Activated naive CD4-positive, alpha-beta T cell treated with anti-CD3 and anti-CD28 coated beads, Interleukin-2, amount 50 U/mL, for 24 hours (primary cell): ENCODE results near the gene RWDD4.

Experiments used
- H3K27ac Mint-ChIP-seq: one replicate; pipeline ENCODE4 v1.8.0; 2021; ENCODE audit warnings: mild to moderate bottlenecking, mixed read lengths
- H3K27me3 Mint-ChIP-seq: one replicate; pipeline ENCODE4 v1.8.0; 2021; ENCODE audit warnings: mixed read lengths
- H3K36me3 Mint-ChIP-seq: one replicate; pipeline ENCODE4 v1.8.0; 2021; ENCODE audit warnings: mixed read lengths
- H3K4me1 Mint-ChIP-seq: one replicate; pipeline ENCODE4 v1.8.0; 2021; ENCODE audit warnings: mixed read lengths
- H3K4me3 Mint-ChIP-seq: one replicate; pipeline ENCODE4 v1.8.0; 2021; ENCODE audit warnings: mild to moderate bottlenecking, mixed read lengths
- H3K9me3 Mint-ChIP-seq: one replicate; pipeline ENCODE4 v1.8.0; 2021; ENCODE audit warnings: mixed read lengths

RWDD4 gene

DNA sequence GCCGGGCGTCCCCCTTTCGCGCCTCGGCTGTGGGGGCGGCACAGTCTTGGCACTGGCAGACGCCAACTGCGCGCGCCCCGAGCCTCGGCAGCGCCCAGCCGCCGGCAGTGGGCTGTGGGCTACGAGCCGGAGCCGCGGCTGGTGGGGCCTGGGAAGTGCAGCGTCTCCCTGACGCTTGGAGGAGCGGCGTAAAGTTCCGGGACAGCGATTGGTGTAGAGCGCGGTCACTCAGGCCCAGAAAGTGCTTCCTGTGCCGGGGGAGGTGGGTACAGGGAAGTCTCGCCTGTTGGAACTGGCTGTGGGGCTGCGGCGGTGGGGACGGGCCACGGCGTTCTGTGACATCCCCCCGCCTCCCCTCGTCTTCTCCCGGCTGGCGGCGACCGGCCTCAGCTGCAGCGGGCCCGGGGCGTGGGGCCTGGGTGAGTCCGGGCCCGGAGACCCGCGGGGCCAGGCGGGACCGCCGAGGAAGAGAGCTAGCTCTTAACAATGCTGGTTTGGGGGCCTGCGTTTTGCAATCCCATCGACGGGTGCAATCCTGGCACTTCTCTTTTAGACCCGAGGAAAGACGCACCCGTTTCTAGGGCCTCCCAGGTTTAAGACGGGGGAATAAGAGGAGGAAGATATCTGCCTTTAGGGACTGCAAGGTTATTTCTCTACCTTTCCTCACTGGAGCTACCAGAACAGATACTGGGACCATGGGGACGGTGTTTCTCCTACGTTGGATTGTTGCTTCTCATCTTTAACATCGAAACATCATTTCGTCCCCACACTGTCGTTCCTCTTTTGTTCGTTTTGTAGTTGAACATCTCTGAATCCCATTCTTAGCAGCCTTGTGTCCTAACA, at the start of gene RWDD4, which contains the start of gene TRAPPC11:
Gene RWDD4, minus strand, starts transcription at position 157 of the 843 bp plus-strand sequence. CDS start 233 bp downstream, outside the sequence.
Gene TRAPPC11, plus strand, starts transcription at position 265 of the 843 bp plus-strand sequence. CDS start 4,575 bp downstream, outside the sequence.
- Mint-ChIP-seq H3K4me3 (peak within 1 kb of the TSS; percentile 98), H3K9me3 (no peaks in the 10 kb centered on the region), H3K27ac (peak within 1 kb of the TSS; percentile 96), H3K4me1 (peaks cover 48% of the 10 kb centered on the region), H3K36me3 (peaks cover 1% of the 10 kb centered on the region), H3K27me3 (no peaks in the 10 kb centered on the region)

DNA sequence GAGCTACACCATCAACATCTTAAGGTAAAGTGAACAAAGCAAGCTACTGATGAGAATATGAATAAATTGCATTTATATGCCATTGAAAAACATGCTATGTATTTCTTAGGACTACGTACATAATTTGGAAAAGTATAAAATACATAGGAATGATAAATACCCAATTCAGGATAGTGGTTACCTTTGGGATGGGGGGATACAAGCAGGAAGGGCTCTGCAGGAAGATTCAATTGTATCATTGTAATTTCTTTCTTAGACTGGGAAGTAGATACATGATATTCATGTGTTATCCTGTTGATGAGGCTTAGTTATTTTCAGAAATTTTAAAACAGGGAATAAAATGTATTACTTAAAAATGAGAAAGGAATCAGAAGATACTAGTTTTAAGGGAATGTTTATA, 43.5 kb upstream of the RWDD4 start:
- no peaks in the 10 kb centered on the region for H3K9me3 Mint-ChIP-seq
- H3K27ac Mint-ChIP-seq = peak overlapping the region; percentile 23

DNA sequence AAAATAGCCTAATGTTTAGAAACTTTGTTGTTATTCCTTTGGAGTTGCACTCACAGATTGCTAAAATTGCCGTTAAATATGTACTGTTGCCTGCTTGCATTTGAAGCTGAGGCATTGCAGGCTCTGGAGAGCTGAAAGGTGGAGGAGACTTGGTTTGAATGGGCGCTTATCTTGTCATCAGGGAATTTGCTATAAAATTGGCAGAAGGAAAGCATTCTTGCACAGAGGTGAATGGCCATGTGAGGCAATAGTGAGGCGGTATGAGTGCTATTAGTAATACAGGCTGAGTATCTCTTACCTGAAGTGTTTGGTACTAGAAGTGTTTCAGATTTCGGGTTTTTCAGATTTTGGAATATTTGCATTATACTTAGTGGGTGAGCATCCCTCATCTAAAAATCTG, 41.4 kb upstream of the RWDD4 start:
- Mint-ChIP-seq H3K36me3 (peaks cover 18% of the 10 kb centered on the region), H3K4me1 (no peaks in the 10 kb centered on the region), H3K4me3 (no peak overlapping the region), H3K27ac (no peak overlapping the region), H3K27me3 (no peaks in the 10 kb centered on the region), H3K9me3 (no peaks in the 10 kb centered on the region)

More for the DNA sequence above, 43.5 kb upstream of the RWDD4 start:
- peaks cover 21% of the 10 kb centered on the region for H3K36me3 Mint-ChIP-seq
- H3K4me3 Mint-ChIP-seq = no peak overlapping the region
- H3K27me3 Mint-ChIP-seq = no peaks in the 10 kb centered on the region
- no peaks in the 10 kb centered on the region for H3K4me1 Mint-ChIP-seq

DNA sequence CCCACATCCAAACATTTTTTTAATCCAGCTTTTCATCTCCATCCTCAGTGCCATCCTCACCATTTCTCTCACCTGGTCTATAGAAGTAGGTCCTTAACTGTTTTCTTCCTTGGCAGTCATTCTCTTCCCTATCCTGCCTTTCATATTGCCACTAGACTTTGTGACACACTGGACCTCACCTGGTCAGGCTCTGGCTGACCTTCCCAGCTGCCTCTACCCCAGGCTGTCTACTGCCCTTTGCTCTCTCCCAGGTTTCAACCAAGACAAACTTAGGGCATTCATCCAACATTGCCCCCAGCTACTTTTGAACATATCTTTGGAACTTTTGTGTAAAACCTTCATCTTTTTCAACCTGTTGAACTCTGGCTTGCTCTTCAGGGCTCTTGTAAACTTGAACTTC, 39.9 kb upstream of the RWDD4 start:
- Mint-ChIP-seq H3K27ac (no peak overlapping the region), H3K9me3 (no peaks in the 10 kb centered on the region), H3K4me1 (no peaks in the 10 kb centered on the region), H3K27me3 (no peaks in the 10 kb centered on the region), H3K36me3 (peaks cover 20% of the 10 kb centered on the region), H3K4me3 (no peak overlapping the region)

DNA sequence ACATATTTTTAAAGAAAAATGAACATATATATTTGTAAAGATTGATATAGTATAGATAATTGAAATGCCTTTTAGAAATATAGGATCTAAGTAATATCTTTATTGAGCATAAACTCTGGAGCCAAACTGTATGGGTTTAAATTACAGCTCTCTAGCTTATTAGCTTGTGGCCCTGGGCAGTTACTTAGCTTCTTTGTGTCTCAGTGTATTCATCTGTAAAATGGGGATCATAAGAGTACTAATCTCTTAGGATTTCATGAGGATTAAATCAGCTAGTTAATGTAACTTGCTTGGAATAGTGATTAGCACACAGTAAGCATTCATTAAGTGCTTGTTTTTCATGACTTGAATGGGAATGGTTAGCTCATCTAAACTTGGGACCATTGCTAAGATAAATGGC, 32.9 kb upstream of the RWDD4 start:
- H3K4me1 Mint-ChIP-seq = peaks cover 3% of the 10 kb centered on the region
- no peaks in the 10 kb centered on the region for H3K9me3 Mint-ChIP-seq
- no peaks in the 10 kb centered on the region for H3K27me3 Mint-ChIP-seq
- H3K4me3 Mint-ChIP-seq = no peak overlapping the region
- peaks cover 19% of the 10 kb centered on the region for H3K36me3 Mint-ChIP-seq
- H3K27ac Mint-ChIP-seq = no peak overlapping the region

DNA sequence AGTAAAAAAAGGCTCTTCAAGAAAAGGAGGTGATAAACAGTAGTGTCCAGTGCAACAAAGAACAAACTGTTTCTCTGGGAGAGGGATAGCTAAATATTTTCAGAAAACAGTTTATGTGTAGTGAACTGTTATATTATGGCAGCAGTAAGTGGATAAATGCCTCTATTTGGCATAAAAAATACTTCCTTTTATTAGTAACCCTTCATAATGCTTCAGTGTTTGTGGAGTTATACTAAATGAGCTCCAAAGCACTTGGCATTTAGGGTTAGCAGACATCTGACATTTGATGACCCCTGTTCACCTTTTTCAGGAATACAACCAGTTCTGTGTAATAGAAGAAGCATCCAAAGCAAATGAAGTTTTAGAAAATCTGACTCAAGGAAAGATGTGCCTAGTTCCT, 32.0 kb upstream of the RWDD4 start:
- H3K4me1 Mint-ChIP-seq = peaks cover 3% of the 10 kb centered on the region
- peak overlapping the region; percentile 53 for H3K27ac Mint-ChIP-seq
- peaks cover 19% of the 10 kb centered on the region for H3K36me3 Mint-ChIP-seq
- no peaks in the 10 kb centered on the region for H3K9me3 Mint-ChIP-seq
- no peaks in the 10 kb centered on the region for H3K27me3 Mint-ChIP-seq
- H3K4me3 Mint-ChIP-seq = no peak overlapping the region

DNA sequence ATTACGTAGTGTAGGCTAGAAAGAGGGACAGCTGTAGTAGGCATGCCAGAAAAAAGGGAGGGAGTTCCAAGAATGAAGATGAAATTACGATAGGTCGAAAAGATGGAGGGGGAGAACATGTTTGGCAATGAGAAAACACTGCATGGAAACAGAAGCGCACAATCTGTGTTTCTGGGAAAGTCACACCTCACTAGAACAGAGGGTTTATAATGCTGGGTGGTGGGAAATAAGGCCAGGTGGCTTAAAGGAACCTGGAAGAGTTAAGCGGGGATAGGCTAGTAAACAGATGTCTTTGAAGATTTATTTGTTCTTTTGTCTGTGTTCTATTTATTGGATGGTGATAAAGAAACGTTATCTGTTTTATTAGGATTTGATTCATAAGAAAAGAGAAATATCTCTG, 29.2 kb upstream of the RWDD4 start:
- H3K4me1 Mint-ChIP-seq = peaks cover 3% of the 10 kb centered on the region
- no peaks in the 10 kb centered on the region for H3K9me3 Mint-ChIP-seq
- peaks cover 20% of the 10 kb centered on the region for H3K36me3 Mint-ChIP-seq
- no peak overlapping the region for H3K4me3 Mint-ChIP-seq
- H3K27me3 Mint-ChIP-seq = no peaks in the 10 kb centered on the region
- H3K27ac Mint-ChIP-seq = no peak overlapping the region

DNA sequence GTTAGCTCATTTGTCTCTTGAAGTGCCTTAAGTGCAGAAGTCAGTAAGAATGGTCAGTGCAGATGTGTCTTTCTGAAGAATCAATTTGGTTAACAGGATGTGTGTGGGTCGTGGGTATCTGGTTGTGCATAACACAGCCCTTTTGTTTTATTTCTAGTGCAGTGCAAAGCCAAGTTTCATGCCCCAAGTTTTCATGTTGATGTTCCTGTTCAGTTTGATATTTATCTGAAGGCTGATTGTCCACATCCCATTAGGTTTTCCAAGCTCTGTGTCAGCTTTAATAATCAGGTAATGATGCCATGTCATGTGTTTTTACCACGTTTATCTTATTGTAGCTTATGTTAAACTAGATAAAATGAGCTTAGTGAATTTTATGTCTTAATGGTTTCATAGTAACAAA, 27.5 kb upstream of the RWDD4 start:
- Mint-ChIP-seq H3K9me3 (no peaks in the 10 kb centered on the region), H3K27me3 (no peaks in the 10 kb centered on the region), H3K4me1 (peaks cover 3% of the 10 kb centered on the region), H3K36me3 (peaks cover 15% of the 10 kb centered on the region), H3K4me3 (no peak overlapping the region), H3K27ac (no peak overlapping the region)

DNA sequence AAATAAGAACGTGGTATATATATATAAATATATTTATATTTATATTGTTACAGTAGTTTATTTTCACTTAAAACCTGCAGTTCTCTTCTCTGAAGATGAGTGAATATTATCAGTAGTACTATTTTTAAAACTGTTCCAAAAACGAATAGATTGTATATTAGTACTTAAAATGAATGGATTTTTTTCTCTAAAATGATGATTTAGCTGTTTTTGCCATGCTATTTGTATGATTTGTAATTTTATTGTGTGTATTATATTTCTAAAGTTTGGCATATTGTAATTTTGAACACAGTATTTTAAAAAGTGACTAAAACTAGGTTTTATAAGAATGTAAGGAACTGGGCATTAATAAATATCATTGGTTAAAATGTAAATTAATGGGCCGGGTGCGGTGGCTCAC, 22.1 kb upstream of the RWDD4 start:
- H3K4me3 Mint-ChIP-seq = no peak overlapping the region
- H3K36me3 Mint-ChIP-seq = peaks cover 13% of the 10 kb centered on the region
- peaks cover 4% of the 10 kb centered on the region for H3K4me1 Mint-ChIP-seq
- no peaks in the 10 kb centered on the region for H3K9me3 Mint-ChIP-seq
- H3K27me3 Mint-ChIP-seq = no peaks in the 10 kb centered on the region
- no peak overlapping the region for H3K27ac Mint-ChIP-seq

DNA sequence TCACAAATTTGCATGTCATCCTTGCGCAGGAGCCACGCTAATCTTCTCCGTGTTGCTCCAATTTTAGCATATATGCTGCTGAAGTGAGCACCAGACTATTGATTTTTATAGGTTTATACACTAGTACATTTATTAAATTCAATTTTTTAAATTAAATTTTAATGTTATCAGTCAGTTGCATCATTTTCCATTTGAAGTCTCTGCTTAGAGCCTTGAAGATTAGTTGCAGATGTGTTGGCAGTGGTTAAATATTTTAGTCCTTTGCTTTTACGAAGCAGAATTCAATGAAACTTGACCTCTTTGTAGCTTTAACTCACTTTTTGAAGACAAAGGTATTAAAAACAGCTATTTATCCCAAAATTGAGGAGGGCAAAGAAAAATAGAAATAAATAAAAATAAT, 16.6 kb upstream of the RWDD4 start:
- no peaks in the 10 kb centered on the region for H3K9me3 Mint-ChIP-seq
- H3K27ac Mint-ChIP-seq = no peak overlapping the region
- peaks cover 10% of the 10 kb centered on the region for H3K4me1 Mint-ChIP-seq
- peaks cover 17% of the 10 kb centered on the region for H3K36me3 Mint-ChIP-seq
- no peak overlapping the region for H3K4me3 Mint-ChIP-seq
- H3K27me3 Mint-ChIP-seq = no peaks in the 10 kb centered on the region

DNA sequence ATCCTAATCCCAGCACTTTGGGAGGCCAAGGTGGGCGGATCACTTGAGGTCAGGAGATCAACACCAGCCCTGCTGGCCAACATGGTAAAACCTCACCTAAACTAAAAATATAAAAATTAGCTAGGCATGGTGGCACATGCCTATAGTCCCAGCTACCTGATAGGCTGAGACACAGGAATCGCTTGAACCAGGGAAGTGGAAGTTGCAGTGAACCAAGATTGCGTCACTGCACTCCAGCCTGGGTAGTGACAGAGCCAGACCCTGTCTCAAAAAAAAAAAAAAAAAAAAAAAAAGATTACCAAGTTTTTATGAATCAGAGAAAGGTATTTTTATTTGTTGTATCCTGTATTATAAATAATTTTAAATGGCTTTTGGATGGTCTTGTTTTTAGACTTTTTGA, 15.2 kb upstream of the RWDD4 start:
- H3K9me3 Mint-ChIP-seq = no peaks in the 10 kb centered on the region
- H3K27me3 Mint-ChIP-seq = no peaks in the 10 kb centered on the region
- no peak overlapping the region for H3K4me3 Mint-ChIP-seq
- H3K36me3 Mint-ChIP-seq = peaks cover 16% of the 10 kb centered on the region
- no peak overlapping the region for H3K27ac Mint-ChIP-seq
- peaks cover 10% of the 10 kb centered on the region for H3K4me1 Mint-ChIP-seq

DNA sequence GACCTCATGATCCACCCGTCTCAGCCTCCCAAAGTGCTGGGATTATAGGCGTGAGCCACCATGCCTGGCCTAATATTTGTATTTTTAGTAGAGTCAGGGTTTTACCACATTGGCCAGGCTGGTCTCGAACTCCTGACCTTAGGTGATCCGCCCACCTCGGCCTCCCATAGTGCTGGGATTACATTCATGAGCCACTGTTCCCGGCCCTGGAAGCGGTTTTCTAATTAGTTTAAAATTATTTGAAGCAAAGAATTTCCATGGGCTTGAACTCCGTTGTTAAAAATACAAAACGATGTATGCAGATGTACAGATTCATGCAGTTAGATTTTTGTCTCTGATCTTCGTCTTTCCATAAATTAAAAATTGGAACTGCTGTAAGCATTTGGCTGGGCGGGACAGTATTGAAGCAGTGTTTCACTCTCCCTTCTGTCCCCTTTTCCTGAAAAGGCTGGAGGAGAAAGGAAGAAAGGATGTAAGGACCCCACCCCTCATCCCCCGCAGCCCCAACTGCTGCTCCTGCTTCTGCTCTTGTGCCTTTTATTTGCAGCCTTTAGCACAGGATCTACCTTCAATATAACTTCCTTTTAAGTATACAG, 12.1 kb upstream of the RWDD4 start:
- peaks cover 6% of the 10 kb centered on the region for H3K4me1 Mint-ChIP-seq
- no peak overlapping the region for H3K27ac Mint-ChIP-seq
- H3K27me3 Mint-ChIP-seq = no peaks in the 10 kb centered on the region
- no peaks in the 10 kb centered on the region for H3K9me3 Mint-ChIP-seq
- H3K4me3 Mint-ChIP-seq = no peak overlapping the region
- H3K36me3 Mint-ChIP-seq = peaks cover 13% of the 10 kb centered on the region

DNA sequence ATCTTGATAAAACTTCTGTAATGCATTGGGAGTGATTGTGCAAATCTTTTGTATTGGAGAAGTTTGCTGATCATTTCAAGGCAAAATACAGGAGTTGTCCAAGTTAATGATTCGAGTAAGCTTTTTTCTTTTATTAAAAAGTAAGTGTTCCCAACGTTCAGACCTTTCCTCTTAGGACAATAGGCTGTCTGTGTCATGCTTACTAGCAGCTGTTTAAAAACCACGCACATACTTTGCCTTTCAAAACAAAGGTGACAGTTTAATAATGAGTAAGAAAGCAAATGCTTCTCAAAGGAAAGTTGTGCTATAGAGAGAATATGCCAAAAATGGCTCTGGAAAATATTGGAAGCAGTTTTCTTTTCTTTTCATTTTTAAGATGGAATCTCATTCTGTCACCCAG, 11.3 kb upstream of the RWDD4 start:
- H3K9me3 Mint-ChIP-seq = no peaks in the 10 kb centered on the region
- no peaks in the 10 kb centered on the region for H3K27me3 Mint-ChIP-seq
- peaks cover 16% of the 10 kb centered on the region for H3K36me3 Mint-ChIP-seq
- H3K4me3 Mint-ChIP-seq = no peak overlapping the region
- H3K27ac Mint-ChIP-seq = no peak overlapping the region
- H3K4me1 Mint-ChIP-seq = peaks cover 11% of the 10 kb centered on the region

DNA sequence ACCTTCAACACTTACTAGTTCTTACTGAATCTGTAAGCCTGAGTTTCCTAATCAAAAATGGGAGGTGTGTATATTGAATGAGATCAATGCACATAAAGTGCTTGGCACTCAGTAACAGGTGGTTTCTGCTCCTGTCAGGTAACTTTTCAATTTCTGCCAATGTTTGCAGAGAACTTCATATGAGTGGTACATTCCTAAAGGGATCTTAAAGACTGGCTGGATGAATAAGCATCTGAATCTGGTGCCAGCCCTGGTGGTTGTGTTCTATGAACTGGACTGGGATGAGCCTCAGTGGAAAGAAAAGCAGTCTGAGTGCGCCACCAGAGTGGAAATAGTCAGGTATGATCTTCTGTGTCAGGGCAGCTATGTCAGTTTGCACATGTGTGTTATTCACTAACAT, 7.1 kb upstream of the RWDD4 start:
- H3K36me3 Mint-ChIP-seq = peaks cover 8% of the 10 kb centered on the region
- no peaks in the 10 kb centered on the region for H3K9me3 Mint-ChIP-seq
- no peaks in the 10 kb centered on the region for H3K27me3 Mint-ChIP-seq
- H3K4me3 Mint-ChIP-seq = no peak overlapping the region
- peaks cover 12% of the 10 kb centered on the region for H3K4me1 Mint-ChIP-seq
- no peak overlapping the region for H3K27ac Mint-ChIP-seq

DNA sequence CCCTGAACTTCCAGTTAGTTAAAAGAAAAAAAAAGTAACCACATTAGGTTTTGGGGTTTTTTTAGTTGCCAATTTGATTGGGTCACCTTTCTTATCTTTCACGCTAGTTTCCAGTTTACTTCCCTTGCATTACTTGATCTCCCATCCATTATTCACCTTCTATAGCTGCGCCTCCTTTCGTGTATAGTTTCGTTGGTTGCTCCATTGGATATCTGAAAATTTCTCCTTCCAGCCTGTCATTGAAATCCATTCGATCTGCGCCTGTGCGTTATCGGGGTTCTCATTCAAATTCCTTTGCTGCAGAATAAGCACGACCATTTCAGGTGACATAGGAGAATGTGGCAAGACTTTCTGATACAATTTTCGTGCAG, 872 bp upstream of the RWDD4 start:
- H3K4me1 Mint-ChIP-seq = peaks cover 48% of the 10 kb centered on the region
- H3K4me3 Mint-ChIP-seq = peak overlapping the region; percentile 98
- peak overlapping the region; percentile 87 for H3K27ac Mint-ChIP-seq
- no peaks in the 10 kb centered on the region for H3K9me3 Mint-ChIP-seq
- no peaks in the 10 kb centered on the region for H3K27me3 Mint-ChIP-seq
- peaks cover 1% of the 10 kb centered on the region for H3K36me3 Mint-ChIP-seq

DNA sequence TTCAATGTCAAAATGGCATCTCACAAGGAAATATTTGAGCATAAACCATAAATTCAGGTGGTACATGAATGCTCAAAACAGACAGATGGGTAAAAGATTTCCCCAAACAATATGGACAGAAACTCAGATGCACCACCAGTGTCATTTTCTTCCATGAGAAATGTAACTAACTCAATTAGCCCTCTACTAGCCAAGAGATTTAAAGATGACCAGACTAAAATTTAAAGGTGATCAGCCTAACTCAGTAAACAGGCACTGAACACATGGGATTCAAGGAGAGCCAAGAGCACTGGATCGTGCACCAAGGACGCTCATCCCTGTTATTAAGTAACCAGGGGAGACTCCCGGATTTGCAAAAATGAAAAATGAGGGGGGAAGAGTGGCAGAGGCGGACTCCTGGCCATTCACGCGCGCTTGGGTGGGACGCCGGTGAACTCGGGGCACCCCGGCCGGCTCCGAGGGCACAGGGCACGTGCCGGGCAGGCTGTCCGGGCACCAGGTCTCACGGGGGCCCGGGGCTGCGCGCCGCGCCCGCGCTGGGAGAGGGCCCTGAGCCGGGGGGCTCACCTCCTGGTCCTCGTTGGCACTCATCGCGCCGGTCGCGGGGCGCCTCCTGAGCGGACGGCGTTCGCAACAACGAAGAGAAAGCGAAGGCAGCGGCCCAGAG, 490 bp downstream of the RWDD4 start:
- Mint-ChIP-seq H3K9me3 (no peaks in the 10 kb centered on the region), H3K27me3 (no peaks in the 10 kb centered on the region), H3K4me3 (peak overlapping the region; percentile 98), H3K36me3 (no peaks in the 10 kb centered on the region), H3K27ac (peak overlapping the region; percentile 96), H3K4me1 (peaks cover 42% of the 10 kb centered on the region)
